ENCODE measurements around the gene SLC6A9.

Gene SLC6A9

DNA sequence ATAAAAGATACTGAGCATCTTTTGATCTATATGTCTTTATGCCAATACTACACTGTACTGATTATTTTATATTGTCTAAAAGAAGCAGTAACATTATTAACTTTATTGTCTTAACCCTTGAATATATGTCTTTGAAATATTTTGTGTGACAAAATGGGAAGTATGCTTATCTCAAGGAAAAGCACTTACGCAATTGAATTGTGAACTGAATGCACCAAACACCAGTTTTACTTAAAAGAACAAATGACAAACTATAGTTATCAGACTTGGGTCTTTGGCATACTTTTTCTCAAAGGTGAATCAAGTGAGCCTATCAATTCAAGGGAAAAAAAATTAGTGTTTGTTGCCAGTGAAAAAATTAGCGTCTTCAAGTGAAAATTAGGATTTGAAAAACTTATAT lies 9.2 kb upstream of the SLC6A9 start:
- TF ChIP-seq, protein P1, sequence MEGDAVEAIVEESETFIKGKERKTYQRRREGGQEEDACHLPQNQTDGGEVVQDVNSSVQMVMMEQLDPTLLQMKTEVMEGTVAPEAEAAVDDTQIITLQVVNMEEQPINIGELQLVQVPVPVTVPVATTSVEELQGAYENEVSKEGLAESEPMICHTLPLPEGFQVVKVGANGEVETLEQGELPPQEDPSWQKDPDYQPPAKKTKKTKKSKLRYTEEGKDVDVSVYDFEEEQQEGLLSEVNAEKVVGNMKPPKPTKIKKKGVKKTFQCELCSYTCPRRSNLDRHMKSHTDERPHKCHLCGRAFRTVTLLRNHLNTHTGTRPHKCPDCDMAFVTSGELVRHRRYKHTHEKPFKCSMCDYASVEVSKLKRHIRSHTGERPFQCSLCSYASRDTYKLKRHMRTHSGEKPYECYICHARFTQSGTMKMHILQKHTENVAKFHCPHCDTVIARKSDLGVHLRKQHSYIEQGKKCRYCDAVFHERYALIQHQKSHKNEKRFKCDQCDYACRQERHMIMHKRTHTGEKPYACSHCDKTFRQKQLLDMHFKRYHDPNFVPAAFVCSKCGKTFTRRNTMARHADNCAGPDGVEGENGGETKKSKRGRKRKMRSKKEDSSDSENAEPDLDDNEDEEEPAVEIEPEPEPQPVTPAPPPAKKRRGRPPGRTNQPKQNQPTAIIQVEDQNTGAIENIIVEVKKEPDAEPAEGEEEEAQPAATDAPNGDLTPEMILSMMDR (IDR thresholded peaks at IDR 0.05; ENCODE audit: extremely low read depth, missing control alignments): no peak
- no peak for DNase-seq (ENCODE audit: low spot score)

DNA sequence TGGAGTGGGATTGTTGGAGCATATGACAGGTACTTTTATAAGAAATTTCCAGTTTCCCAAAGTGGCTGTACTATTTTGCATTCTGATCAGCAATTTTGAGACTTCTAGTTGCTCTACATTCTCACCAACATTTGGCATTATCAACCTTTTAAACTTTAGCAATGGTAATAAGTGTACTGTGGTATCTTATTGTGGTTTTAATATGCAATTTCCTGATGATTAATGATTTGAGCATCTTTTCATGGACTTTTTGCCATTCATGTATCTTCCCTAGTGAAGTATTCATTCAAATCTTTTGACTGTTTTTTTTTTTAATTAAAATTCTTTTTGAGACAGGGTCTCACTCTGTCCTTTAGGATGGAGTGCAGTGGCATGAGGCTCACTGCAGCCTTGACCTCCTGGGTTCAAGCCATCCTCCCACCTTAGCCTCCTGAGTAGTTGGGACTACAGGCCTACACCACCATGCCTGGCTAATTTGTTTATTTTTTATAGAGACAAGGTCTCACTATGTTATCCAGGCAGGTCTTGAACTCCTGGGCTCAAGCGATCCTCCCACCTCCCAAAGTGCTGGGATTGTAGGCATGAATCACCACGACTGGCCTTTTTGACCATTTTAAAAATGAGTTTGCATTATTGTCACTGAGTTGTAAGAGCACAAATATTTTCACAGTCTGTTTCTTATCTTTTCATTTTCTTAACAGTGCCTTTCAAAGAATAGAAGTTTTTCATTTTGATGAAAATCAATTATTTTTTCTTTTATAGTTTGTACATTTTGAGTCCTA lies 7.8 kb upstream of the SLC6A9 start:
- TF ChIP-seq, protein P1 (IDR thresholded peaks at IDR 0.05; ENCODE audit: extremely low read depth, missing control alignments): no peak
- DNase-seq (ENCODE audit: low spot score): no peak

DNA sequence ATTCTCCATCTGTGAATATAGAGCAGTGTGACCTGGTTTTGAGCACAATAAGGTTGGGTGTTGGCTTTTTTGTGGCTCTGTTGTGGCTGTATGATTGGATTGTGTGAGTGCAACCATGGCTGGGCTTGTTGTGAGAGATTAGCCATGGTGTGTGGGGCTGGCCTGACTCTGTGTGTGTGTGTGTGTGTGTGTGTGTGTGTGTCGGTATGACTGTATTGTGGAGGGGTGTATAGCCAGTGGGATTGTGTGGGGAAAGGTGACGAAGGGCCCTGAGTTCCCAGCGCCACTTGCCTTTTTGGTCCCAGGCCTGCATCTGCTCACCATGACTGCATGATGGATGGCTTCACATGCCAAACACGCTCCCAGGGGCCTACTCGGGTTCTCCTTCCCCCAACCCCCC lies 5.9 kb upstream of the SLC6A9 start:
- DNase-seq (ENCODE audit: low spot score): no peak
- TF ChIP-seq, protein P1 (IDR thresholded peaks at IDR 0.05; ENCODE audit: extremely low read depth, missing control alignments): no peak

GRCh38 chr1:44036409-44037139 lies 5.3 kb upstream of the SLC6A9 start:
- TF ChIP-seq, protein P1 (IDR thresholded peaks at IDR 0.05; ENCODE audit: extremely low read depth, missing control alignments): peak; percentile 91

GRCh38 chr1:44035726-44036408 lies 4.6 kb upstream of the SLC6A9 start:
- TF ChIP-seq, protein P1 (IDR thresholded peaks at IDR 0.05; ENCODE audit: extremely low read depth, missing control alignments): no peak
- no peak for DNase-seq (ENCODE audit: low spot score)

More at GRCh38 chr1:44036409-44037139, 5.3 kb upstream of the SLC6A9 start:
- peak; percentile 70 for DNase-seq (ENCODE audit: low spot score)

DNA sequence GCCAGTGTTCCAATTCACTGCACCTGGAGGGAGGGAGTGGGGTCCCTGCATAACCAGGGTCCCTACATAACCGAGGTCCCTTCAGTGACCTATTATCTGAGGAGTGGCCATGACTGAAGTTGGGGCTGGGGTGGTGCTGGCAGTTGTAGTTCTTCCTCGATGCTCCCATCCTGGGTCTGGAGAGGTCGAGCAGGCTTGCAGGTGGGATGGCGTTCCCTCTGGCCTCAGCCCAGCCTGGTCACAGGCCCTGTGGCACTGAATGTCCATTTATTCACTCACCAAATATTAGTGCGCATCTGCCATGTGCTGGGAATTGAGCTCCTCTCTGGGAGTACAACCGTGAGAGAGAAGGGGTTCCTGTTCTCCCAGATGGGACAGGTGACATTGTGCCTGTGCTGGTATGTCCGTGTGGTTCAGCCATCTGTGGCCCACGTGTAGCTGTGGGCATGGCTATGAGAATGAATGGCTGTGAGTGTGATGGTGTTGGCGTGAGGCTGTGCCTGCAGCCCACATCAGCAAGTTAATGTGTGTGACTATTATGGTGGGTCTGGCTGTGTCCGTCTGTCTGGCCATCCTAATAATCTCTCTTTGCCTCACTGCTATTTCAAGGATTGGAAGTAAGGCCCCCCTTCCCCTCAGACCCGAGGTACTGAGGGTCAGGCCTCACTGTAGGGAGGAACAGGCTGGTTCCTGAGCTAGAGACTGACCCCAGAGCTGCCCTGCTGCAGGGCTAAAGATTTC lies 3.9 kb upstream of the SLC6A9 start:
- DNase-seq (ENCODE audit: low spot score): no peak
- TF ChIP-seq, protein P1 (IDR thresholded peaks at IDR 0.05; ENCODE audit: extremely low read depth, missing control alignments): no peak

Measured in GM20000 (cell line).